Body of pancreas (tissue), 4 donors: Measurements from ENCODE around the gene KRT23.

Source experiments
- CTCF ChIP-seq, 7 experiments: fragments of 450-650 bp in 4 of 7; fragments of 200-600 bp in 3 of 7; sonication (generic) in 3 of 7; IDR thresholded peaks; one replicate each; pipeline ENCODE4 v1.5.1; 2016 to 2019; ENCODE audit warnings: antibody characterized with exemption in 7 of 7
- POLR2A ChIP-seq, 3 donors: fragments of 450-650 bp; IDR thresholded peaks; one replicate each; pipeline ENCODE4 v1.6.1; 2016; ENCODE audit warnings: antibody characterized with exemption in 3 of 3, mild to moderate bottlenecking in 2 of 3

GRCh38 chr17:40950176-40950575 lies 12.7 kb upstream of the KRT23 start:
- TF ChIP-seq CTCF (IDR thresholded peaks at IDR 0.05) (no peak), POLR2A (IDR thresholded peaks at IDR 0.05) (no peak)
